HG03045 (cell line): Measurements from ENCODE around the gene KRT32.

ENCODE experiments used
- ATAC-seq: cut with Tn5 transposase; IDR thresholded peaks from one replicate; pipeline ENCODE4 v1.9.1; 2021; ENCODE audit warnings: mild to moderate bottlenecking, moderate library complexity; ENCODE audit not compliant: unreplicated experiment

KRT32 gene

GRCh38 chr17:41467561-41467960 lies 375 bp upstream of the KRT32 start:
- no peak for ATAC-seq

GRCh38 chr17:41464682-41465081 lies 2.5 kb downstream of the KRT32 start:
- no peak for ATAC-seq

- no peak for ATAC-seq
Measured at GRCh38 chr17:41464173-41464572, 3.0 kb downstream of the KRT32 start.

- ATAC-seq: no peak
Measured at GRCh38 chr17:41463746-41464145, 3.4 kb downstream of the KRT32 start.

- ATAC-seq: no peak
Measured at GRCh38 chr17:41462705-41463104, 4.5 kb downstream of the KRT32 start.

- no peak for ATAC-seq
Measured at GRCh38 chr17:41457676-41458075, 9.5 kb downstream of the KRT32 start.

- no peak for ATAC-seq
Measured at GRCh38 chr17:41456204-41456603, 11.0 kb downstream of the KRT32 start.

- ATAC-seq: no peak
Measured at GRCh38 chr17:41455236-41455635, 11.9 kb downstream of the KRT32 start.

- ATAC-seq: no peak
Measured at GRCh38 chr17:41453066-41453465, 14.1 kb downstream of the KRT32 start.

- no peak for ATAC-seq
Measured at GRCh38 chr17:41452281-41452680, 14.9 kb downstream of the KRT32 start.

GRCh38 chr17:41451154-41451728 lies 15.9 kb downstream of the KRT32 start:
- no peak for ATAC-seq

- ATAC-seq: no peak
Measured at GRCh38 chr17:41449008-41449407, 18.2 kb downstream of the KRT32 start.

GRCh38 chr17:41448506-41448905 lies 18.7 kb downstream of the KRT32 start:
- ATAC-seq: no peak

GRCh38 chr17:41446806-41447205 lies 20.4 kb downstream of the KRT32 start:
- ATAC-seq: no peak

GRCh38 chr17:41444640-41445039 lies 22.5 kb downstream of the KRT32 start:
- ATAC-seq: no peak

GRCh38 chr17:41444186-41444585 lies 23.0 kb downstream of the KRT32 start:
- no peak for ATAC-seq

- no peak for ATAC-seq
Measured at GRCh38 chr17:41442739-41443138, 24.4 kb downstream of the KRT32 start.

- no peak for ATAC-seq
Measured at GRCh38 chr17:41440531-41441033, 26.6 kb downstream of the KRT32 start, which contains the start of gene KRT38. Gene KRT38, minus strand, starts transcription at chr17:41440983. Its CDS starts 62 bp downstream, at chr17:41440921.

GRCh38 chr17:41439375-41439774 lies 27.8 kb downstream of the KRT32 start:
- ATAC-seq: no peak

GRCh38 chr17:41437769-41438168 lies 29.4 kb downstream of the KRT32 start:
- no peak for ATAC-seq

GRCh38 chr17:41437254-41437653 lies 29.9 kb downstream of the KRT32 start:
- no peak for ATAC-seq

- no peak for ATAC-seq
Measured at GRCh38 chr17:41434415-41434814, 32.8 kb downstream of the KRT32 start.

- no peak for ATAC-seq
Measured at GRCh38 chr17:41434005-41434404, 33.2 kb downstream of the KRT32 start.
